LNCAP (cell line): ENCODE measurements around the gene ZBTB32.

ENCODE experiments used
- TF ChIP-seq, protein P1 (sequence below): fragments of 450-650 bp; IDR thresholded peaks from 2 replicates; pipeline ENCODE4 v1.5.1; 2017; ENCODE audit warnings: mild to moderate bottlenecking

Gene ZBTB32

DNA sequence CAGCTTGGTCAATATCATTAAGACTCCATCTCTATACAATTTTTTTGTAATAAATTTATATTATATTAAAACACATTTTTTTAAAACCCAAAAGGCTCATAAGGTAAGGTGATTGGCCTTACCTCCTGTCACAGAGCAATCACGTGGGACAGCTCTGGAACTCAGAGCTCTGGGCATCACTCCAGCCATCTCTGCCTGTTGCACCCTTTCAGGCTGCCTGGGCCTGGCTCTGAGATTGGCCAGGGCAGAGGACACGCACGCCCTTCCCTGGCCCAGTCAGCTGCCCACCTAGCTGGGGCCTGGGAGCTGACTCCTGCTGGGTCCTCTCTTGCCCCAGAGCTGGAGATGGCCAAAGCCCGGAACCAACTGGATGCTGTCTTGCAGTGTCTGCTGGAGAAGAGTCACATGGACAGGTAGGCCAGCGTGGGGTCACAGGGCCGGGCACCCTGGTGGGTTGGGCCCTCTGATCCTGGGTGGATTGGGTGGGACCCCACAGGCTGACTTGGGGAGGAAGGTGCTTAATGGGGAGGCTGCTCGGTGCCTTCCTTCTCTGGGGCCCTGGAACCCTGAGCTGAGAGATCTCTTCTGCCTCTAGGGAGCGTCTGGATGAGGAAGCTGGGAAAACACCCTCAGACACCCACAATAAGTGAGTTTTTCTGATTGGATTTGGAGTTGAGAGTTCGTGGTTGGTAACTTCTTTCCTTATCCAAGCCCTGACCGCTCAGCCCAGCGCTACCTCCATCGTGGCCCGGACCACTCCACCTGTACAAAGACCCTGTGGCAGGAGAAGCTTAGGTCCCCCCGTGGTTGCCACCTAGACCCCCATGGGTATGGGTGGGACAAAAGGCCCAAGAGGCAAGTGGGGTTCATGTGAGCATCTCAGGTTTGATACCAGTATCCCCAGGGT, 47.7 kb downstream of the ZBTB32 start:
- TF ChIP-seq, protein P1, sequence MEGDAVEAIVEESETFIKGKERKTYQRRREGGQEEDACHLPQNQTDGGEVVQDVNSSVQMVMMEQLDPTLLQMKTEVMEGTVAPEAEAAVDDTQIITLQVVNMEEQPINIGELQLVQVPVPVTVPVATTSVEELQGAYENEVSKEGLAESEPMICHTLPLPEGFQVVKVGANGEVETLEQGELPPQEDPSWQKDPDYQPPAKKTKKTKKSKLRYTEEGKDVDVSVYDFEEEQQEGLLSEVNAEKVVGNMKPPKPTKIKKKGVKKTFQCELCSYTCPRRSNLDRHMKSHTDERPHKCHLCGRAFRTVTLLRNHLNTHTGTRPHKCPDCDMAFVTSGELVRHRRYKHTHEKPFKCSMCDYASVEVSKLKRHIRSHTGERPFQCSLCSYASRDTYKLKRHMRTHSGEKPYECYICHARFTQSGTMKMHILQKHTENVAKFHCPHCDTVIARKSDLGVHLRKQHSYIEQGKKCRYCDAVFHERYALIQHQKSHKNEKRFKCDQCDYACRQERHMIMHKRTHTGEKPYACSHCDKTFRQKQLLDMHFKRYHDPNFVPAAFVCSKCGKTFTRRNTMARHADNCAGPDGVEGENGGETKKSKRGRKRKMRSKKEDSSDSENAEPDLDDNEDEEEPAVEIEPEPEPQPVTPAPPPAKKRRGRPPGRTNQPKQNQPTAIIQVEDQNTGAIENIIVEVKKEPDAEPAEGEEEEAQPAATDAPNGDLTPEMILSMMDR = no peak

DNA sequence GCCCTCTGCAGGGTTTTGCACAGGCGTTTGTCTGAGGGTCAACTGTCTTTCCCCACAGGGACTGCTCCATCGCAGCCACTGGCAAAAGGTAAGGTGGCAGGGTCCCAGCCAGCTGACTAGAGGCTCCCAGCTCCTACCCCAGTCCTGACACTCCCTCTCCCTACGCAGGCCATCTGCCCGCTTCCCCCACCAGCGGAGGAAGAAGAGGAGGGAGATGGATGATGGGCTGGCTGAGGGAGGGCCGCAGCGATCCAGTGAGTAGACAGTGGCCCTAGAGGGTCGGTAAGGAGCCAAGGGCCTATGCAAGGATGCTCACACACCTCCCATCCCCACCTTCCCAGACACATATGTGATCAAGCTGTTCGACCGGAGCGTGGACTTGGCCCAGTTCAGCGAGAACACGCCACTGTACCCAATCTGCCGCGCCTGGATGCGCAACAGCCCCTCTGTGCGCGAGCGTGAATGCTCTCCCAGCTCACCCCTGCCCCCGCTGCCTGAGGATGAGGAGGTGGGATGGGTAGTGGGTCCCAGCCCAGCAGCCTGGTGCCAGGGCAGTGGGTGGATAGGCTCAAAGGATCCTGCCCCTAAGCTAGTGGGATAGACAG, 48.5 kb downstream of the ZBTB32 start:
- TF ChIP-seq, protein P1 = no peak

DNA sequence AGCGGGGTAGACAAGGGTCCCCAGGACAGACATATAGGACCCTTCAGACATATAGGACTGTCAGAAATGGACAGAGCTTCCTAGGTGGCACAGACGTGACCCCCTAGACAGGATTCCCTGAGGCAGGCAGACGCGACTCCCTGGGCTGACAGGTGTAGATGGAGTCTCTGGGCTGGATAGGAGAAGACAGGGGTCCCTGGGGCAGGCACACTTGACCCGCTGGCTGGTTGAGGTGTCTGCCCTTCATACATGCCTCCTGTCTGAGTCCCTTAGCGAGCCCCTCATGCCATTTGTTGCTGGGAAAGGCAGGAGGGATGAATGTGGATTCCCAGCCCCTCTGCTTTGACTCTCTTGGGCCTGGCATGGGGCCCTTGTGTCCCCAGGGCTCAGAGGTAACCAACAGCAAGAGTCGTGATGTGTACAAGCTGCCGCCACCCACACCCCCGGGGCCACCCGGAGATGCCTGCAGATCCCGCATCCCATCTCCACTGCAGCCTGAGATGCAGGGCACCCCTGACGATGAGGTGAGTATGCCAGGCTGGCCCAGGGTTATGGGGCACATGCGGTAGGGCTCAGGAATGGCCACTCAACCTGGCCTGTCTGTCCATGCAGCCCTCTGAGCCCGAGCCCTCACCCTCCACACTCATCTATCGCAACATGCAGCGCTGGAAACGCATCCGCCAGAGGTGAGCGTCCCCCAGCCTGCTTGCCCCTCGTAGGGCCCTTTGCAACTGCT, 49.4 kb downstream of the ZBTB32 start:
- TF ChIP-seq, protein P1 = no peak

DNA sequence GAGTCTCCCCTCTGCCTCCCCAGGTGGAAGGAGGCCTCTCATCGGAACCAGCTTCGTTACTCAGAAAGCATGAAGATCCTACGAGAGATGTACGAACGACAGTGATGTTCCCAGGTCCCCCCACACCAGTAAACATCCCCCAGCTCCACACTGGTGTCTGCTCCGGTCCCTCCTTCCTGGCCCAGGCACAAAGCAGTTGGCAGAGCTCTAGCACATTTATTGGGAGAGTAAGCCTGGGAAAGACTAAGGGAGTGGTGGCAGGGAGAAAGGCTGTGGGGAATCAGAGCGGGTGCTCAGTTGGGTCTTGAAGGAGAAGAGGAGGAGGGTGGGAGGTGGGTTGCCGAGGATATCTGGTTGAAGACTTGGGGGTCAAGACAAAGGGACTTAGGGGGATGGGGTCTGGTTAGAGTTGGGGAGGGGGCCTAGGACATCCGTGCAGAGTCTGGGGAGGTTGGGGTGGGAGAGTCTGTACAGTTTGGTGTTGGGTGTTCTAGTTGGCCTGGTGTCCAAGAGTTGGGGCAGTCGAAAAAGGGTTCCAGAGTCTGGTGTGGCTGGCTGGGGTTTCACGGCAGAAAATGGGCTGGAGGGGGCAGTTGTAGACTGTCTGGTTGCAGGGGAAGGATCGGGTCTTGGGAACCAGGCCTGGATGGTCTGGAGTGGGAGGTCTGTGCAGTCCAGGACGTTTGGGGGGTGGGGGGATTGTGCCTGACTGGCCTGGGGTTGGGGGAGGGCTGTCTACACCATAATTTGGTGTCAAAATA, 50.2 kb downstream of the ZBTB32 start:
- TF ChIP-seq, protein P1 = no peak

DNA sequence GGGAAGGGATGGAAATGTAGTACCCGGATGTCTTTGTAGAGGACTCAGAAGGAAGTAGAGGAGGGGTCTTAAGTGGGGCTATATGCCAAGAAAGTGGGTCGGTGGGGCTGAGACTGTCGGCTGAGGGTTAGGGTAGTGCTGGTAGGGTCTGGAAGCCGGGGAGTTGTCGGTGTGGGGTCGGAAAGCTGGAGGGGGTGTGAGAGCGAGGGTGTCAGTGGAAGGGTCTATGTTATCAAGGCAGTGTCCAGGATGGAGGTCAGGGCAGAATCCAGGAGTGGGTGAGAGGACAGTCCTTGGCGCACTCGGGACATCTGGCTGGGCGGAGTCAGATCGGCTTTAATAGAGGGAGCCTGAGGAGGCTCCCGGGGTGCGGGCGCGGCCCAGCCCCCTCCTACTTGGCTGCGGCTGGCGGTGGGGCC, 50.8 kb downstream of the ZBTB32 start:
- TF ChIP-seq, protein P1 = no peak

DNA sequence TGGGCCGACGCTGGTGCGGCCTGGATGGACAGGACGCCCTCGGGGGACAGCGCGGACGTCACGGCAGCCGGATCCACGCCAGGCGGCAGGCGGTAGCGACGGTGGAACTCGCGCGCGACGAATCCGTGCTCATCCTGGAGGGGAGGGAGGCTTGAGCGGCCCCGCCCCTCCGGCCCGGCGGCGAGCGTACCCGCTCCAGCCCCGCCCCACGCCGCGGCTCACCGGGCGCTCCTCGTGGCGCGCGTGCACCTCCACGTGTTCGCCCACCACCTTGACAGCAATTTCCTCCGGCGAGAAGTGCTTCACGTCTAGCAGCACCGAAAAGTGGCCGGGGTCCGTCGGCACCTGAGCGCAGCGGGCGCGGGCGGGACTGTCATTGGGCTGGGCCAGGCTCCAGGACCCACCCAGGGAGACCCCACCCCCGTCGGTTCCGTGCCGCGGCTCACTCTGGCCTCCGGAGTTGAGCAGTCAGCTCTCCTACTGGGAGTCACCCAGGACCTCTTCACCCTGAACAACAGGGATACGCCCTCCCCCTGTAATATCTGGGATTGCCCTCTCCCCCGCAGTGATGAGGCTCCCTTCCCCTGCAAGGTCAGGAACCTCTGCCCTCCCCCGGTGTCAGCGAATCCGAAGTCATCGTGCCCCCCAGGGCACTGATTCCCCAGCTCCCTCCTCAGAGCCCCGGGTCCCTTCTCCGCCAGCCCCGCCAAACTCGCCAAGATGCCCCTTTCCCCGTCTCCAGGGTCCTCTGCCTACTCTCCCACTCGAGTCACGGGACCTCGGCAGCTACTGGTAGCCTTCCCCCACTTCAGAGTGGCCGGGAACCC, 51.4 kb downstream of the ZBTB32 start:
- TF ChIP-seq, protein P1 = no peak
